Forelimb muscle (tissue), 1 donor: ENCODE measurements around the gene UNC119B. TPM values are rescaled to one million over a fixed set of nuclear protein-coding genes. Genes with fewer than 3 reads are reported as not detected.

ENCODE experiments used
- DNase-seq: peaks from one replicate; pipeline ENCODE4 v3.0.0-alpha.2; 2013; ENCODE audit warnings: low read depth
- polyA plus RNA-seq: library from polyadenylated mRNA; unstranded; fragments of 120-200 nt; gene quantifications from one replicate; pipeline ENCODE4 v1.2.1, GENCODE V29; 2013; ENCODE audit not compliant: insufficient read length

Gene UNC119B
- polyA plus RNA-seq, 1 donor, result 11.8 TPM

DNA sequence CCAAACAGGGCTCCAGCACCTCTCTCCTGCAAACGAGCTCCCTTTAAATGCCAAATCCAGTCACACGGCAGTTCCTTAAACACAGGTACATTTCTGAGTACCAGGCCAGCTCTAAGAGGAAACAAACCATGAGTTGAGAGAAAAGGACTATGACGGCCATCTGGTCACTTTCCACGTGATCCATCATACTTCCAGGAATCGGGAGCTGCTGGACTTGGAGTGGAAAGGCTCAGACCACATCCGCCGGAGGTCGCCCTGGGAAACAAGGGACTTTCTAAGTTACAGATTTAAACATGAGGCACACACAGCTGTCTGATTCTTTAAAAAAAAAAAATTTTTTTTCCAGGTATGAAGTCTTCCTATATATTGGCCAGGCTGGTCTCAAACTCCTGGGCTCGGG lies 54.6 kb downstream of the UNC119B start:
- no peak for DNase-seq

DNA sequence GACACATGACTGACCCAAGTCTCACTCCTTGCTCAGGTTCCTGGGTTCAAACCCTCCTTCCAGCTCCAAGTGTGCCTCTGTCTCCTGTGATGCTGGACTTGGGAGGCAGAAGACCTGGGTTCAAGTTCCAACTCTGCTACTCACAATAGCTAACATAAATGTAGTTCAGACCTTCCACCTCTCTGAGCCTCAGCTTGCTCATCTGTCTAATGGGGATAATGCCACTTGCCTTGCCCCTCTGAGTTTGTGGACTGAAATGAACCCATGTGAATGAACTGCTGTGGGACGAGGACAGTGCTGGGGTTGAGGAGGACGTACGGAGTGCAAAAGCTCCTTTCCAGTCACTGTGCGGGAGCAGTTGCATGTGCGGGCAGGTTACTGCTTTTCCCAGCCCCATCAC lies 56.3 kb downstream of the UNC119B start:
- DNase-seq, result no peak

DNA sequence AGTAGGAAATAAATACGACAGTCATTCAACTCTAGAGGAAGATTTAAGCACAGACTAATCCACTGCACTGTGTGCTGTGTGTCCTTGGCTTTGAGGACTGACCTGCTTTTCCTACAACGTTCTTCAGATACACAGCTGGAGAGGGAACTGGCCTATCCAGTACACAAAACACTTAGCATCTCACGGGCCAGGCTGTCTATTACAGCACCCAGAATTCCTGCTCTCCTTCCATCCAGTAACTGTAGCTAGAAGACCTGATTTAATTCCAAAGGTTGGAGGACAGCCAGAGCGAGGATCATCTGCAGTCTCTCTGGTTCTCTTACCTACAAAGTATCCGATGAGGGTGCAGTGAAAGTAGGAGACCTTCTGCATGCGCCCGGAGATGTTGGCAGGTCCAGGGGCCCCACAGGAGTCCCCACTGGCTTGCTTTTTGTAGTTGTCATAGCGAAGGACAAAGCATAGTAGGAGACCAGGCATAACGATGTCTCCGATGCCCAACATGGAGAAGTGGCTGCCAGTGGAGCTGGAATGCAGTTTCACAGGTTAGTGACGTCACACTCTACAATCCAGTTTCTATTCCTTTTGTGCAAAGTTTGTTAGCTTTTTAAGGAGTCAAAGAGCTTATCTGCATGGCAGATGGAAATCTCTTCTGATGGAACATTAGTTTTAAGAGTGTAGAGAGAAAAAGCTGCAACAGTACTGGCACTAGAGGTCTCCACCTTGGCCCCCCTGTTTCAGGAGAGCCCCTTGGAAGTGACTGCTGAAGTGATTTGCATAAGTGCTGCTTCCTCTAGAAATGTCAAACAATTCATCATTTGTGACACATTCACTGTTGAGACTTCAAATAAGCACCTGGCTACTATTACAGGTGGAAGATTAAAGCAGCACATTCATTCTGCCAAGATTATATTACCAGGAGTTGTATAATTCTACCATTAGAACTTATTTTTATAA lies 57.1 kb downstream of the UNC119B start:
- no peak for DNase-seq

DNA sequence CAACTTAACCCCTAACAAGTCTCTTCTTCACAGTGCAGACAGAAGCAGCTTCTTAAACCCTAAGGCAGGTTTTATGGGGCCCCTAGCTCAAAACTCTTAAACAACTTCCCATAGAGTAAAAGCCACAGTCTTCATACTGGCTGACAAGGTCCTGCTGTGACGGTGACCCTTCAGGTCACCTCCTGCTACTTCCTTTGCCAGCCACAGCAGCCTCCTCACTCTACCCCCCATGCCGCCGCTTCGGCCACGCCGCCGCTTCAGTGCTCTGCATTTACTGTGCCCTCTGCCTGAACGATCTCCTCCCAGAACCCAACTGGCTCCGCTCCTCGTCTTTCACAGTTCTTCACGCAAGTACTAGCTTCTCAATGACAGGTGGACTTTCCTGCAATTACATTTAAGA lies 60.8 kb downstream of the UNC119B start:
- DNase-seq, result no peak

Other genes with a start within 250 kb of the UNC119B start
- 84.8 TPM for gene SRSF9, start 240.7 kb upstream of the UNC119B start, polyA plus RNA-seq
- gene DYNLL1, start 214.3 kb upstream of the UNC119B start, polyA plus RNA-seq, result 284 TPM
- 44.8 TPM for gene COQ5, start 181.3 kb upstream of the UNC119B start, polyA plus RNA-seq
- 146 TPM for gene RNF10, start 176.1 kb upstream of the UNC119B start, polyA plus RNA-seq
- gene POP5, start 129.1 kb upstream of the UNC119B start, polyA plus RNA-seq, result 24.5 TPM
- 2.5 TPM for gene CABP1, start 69.8 kb upstream of the UNC119B start, polyA plus RNA-seq
- gene MLEC, start 23.3 kb upstream of the UNC119B start, polyA plus RNA-seq, result 59.2 TPM
- 19.8 TPM for gene ACADS, start 15.4 kb downstream of the UNC119B start, polyA plus RNA-seq
- 49.2 TPM for gene SPPL3, start 193.9 kb downstream of the UNC119B start, polyA plus RNA-seq